ENCODE results near the gene TTLL10. TPM values are rescaled to one million over a fixed set of nuclear protein-coding genes. Genes with fewer than 3 reads are reported as not detected.

TTLL10 gene
- total RNA-seq, 1 donor from 2014 or later = not detected

- no peak for DNase-seq (ENCODE audit: low spot score)
Observed at GRCh38 chr1:1233567-1233892, 59.9 kb downstream of the TTLL10 start.

DNA sequence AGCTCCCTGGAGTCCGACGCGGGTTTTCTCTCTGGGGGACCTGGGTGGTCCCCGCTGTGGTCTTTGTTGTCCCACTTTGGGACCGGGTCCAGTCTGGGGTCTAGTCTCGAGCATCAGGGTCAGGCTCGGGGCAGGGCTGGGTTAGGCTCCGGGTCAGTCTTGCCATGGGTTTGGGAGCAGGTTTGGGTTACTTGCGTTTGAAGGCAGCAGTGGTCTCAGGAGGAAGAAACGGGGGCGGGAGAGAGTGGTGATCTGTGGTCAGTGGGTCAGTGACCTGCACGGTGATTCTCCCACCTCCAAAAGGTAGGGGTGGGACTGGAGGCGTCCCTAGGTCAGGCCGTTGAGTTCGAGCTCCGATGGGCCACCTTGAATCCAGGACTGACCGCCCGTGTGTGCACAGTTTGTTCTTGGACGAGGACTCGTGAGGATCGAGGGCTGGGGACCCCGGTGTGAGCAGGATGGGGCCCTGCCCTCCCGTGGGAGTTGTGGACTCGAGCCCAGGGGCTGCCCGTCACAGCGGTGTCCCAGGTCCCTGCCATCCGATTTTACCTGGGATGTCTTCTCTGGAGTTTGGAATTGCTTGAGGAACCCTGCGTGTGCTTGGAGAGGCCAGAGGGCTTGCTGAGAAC is 60.6 kb downstream of the TTLL10 start:
- no peak for DNase-seq (ENCODE audit: low spot score)

DNA sequence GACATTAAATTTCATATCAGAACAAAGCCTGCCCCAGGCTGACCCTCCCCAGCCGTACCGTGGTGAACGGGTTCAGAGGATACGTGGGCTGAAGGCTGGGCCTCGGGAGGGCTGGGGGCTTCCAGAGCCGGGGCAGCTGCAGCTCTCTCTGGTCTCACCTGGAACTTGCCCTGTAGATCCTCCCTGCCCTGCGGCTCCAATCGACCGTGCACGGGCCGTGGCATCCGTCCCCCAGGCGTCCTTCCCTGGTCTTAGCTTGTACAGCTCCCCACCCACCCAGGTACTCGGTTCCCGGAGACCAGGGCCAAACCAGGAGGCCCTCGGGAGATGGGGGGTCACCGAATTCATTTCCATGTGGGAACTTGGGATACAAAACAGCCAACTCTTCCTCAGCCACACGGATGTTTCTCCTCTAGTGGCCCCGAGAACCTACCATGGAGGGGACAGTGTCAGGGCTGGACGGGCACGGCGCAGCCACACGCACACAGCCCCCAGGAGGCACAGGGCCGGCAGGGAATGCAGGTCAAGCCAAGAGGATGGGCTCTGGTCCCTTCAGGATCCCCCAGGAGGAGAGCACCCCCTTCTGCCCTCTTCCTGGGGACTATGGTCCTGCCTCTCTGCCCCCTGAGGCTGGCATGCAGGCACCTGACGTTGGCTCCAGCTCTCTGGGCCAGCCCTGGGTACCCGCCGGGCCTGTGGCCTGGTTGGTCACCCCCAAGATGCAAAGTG is 61.5 kb downstream of the TTLL10 start:
- DNase-seq (ENCODE audit: low spot score) = no peak

DNA sequence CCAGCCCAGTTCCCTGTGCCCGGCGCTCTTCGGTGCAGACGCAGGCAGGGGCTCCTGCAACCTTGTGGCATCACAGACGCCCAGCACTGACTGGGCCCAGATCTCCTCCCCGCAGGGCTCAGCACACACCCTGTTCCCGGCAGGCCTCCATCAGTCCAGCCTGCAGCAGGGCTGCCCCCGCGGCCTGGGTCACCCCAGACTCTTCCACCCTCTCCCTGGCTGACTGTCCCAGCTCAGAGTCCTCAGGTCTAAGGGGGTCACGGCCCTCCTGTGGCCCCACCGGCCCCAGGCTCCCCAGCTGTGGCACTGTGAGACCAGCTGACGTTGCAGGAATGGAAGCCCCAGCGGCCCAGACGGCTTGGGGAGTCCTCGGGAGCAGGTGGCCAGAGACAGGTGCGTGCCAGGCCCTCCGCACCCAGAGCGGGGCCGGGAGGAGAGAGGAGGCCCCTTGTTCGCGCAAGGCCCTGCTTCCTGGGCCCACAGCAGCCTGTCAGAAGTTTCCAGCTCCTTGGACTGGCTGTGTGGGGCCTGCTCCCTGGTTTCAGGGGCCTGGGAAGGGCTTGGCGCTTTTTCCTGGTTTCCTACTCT is 62.6 kb downstream of the TTLL10 start:
- no peak for DNase-seq (ENCODE audit: low spot score)

- peak; percentile 28 for DNase-seq (ENCODE audit: low spot score)
Observed at GRCh38 chr1:1236945-1237873, 63.5 kb downstream of the TTLL10 start.

- DNase-seq (ENCODE audit: low spot score) = no peak
Observed at GRCh38 chr1:1237874-1238701, 64.4 kb downstream of the TTLL10 start.

GRCh38 chr1:1238702-1239178 is 65.1 kb downstream of the TTLL10 start:
- no peak for DNase-seq (ENCODE audit: low spot score)

DNA sequence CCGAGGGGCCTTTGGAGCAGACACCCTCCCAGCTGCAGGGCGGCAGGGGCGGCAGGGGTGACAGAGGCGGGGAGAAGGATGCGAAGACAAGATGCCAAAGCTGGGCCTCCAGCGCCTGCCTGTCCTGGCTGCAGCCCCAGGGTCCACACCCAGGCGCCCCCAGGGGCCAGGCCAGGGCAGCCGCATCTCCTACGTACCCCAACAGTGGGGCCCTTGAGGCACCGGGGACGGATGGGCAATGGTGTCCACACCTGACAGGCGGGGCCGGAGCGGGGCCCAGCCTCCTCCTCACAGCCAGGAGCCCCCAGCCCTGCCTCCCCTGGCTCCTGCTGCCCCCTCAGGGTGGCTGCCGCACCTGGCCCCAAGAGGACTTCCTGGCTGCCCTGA is 65.5 kb downstream of the TTLL10 start:
- DNase-seq (ENCODE audit: low spot score) = no peak

DNA sequence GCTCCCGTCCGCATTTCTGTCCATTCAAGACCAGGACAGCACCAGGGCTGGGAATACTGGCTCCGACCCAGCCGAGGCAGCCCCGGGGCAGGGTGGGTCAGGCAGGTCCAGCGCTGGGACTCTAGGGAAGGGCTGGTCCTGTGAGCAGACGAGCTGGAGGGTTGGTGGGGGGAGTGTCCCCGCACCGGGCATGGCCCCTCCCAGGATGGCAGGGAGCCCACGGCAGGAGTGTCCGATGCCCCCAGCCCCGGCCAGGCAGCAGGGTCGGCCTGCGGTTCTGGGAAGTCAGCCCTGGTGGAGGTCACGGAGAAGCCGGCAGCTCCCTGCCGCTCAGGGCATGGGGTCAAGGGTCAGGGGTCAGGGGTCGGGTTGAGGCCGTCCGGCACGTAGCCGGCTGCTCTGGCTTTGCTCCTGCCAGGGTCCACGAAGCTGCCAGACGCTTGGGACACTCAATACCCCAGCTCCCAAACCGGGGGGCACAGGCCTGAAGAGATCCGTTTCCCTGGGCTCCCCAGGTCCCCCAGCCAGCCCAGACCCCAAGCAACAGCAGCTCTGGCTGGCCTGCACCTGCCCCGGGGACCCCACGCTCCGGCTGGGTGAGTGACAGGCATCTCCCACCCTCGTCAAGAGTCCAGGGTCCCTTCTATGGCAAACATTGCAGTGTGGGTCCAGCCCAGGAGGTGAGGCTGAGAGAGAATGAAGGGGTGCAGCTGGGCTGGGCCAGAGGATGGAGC is 66.1 kb downstream of the TTLL10 start:
- no peak for DNase-seq (ENCODE audit: low spot score)

- no peak for DNase-seq (ENCODE audit: low spot score)
Observed at GRCh38 chr1:1240348-1240732, 66.7 kb downstream of the TTLL10 start.

DNA sequence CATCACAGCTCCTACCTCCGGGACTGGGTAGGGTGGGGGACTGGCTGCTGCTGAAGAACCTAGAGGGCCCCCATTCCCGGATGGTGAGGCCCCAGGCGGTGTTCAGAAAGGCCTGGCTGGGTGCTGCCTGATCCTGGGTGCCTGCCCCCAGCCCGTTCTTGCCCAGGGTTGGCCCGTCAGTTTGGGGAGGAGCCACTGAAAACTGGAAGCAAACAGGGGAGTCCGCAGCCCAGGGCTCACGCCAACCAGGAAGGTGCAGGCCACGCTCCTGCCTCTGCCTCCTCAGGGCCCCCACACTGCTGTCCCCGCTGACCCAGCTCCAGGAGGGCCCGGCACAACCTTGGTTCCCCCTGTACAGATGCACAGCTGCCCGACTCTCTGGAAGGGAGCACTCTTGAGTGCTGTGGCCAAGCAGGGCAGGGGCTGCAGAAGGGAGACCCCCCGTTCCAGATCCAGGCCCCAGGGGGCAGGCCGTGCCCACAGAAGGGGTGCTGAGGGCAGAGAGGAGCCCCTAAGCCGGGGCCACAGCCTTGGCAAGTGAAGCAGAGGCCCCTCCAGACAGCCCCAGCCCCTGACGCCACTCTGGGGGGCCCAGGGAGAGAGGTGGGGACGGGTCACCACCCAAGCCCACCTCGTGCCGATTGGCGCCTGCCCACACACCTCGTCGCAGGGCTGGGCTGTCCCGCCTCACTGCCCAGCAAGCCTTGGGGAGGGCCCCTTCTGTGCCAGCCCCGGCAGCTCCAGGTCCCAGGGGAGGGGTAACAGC is 67.3 kb downstream of the TTLL10 start:
- DNase-seq (ENCODE audit: low spot score) = no peak

- DNase-seq (ENCODE audit: low spot score) = no peak
Observed at GRCh38 chr1:1241588-1242219, 68.0 kb downstream of the TTLL10 start.

- DNase-seq (ENCODE audit: low spot score) = no peak
Observed at GRCh38 chr1:1242461-1243265, 69.0 kb downstream of the TTLL10 start.

DNA sequence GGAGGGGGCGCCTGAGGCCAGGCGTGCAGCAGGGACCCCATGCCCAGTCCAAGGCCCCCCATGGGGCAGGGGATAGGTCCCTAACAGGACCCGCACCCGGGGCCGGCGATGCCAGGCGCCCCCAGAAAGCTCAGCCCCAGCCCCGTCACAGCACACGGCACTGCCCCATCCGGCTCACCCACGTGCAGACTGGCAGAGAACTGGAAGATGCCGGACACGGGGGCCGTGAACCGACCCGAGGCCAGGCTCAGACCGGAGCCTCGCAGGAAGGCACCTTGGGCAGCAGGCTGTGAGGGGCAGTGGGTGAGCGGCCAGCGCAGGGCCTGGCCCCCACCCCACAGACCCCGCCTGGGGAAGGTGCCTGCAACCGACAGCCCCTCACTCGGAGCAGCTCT is 69.6 kb downstream of the TTLL10 start:
- no peak for DNase-seq (ENCODE audit: low spot score)

GRCh38 chr1:1243807-1244191 is 70.1 kb downstream of the TTLL10 start:
- DNase-seq (ENCODE audit: low spot score) = no peak

DNA sequence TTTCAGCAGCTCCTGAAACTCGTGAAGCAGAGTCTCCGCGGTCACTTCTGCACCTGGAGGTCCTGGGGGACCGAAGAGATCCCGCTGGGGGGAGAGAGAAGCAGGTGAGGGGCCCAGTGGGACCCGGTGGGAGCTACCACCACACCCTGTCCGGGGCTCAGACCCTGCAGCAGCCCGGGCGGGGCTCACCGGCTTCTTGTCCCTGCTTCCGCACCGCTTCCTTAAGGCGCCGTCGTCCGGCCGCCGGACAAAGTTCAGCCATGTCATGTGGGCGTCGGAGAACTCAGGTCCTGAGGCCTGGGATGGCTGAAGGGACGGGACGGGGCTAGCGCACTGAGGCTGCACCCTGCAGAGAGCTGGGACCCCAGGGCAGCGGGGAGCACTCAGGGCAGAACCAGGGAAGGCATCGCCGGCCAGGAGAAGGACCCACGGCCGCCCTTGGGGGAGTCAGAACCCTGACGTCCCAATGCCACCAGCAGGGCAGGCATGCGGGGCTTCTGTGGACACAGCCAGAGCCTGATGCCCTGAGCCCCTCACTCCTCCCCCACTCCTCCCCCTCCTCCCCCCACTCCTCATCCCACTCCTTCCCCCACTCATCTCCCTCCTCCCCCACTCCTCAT is 70.6 kb downstream of the TTLL10 start:
- DNase-seq (ENCODE audit: low spot score) = no peak

DNA sequence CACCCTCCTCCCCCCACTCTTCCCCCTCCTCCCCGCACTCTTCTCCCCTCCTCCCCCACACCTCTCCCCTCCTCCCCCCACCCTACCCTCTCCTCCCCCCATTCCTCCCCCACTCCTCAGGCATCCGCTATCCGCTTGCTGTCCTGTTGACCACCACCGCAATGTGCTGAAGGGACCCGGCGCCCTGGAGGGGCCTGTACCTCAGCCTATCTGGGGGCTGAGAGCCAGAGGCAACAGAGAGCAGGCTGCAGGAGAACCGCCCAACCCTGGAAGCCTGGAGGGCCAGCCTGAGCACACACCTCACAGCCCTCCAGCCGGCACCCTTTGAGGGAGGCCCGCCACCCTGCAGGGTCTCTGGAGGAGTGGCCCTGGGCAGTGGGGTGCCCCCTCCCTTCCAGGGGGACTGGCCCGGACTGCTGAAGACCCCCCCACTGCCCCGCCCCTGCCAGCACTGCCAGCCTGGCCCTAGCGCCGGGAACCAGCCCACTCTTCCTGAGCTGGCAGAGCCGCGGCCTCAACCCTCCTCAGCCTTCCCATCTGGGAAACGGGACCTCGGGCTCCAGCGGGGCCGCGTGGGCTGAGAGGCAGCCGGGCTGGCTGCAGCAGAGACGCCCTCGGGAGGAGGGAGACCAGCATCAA is 71.6 kb downstream of the TTLL10 start:
- no peak for DNase-seq (ENCODE audit: low spot score)
